Trophoblast cell (in vitro differentiated cells and primary cell): ENCODE results near the gene MARS1.
A peak's percentile ranks its signal among the peaks of the same experiment; 100 is the strongest.

Experiments used
- DNase-seq, 2 donors: peaks; one replicate each; pipeline ENCODE4 v3.0.0-alpha.2; 2016
- H2AFZ ChIP-seq: 2 replicates; pipeline ENCODE4 v1.6.1; 2013; ENCODE audit warnings: low read length, moderate library complexity, mild to moderate bottlenecking; ENCODE audit not compliant: insufficient read depth, poor library complexity
- H2AK5ac ChIP-seq: 2 replicates; pipeline ENCODE4 v1.6.1; 2013; ENCODE audit warnings: mild to moderate bottlenecking, low read length
- H2BK120ac ChIP-seq: 2 replicates; pipeline ENCODE4 v1.6.1; 2013; ENCODE audit warnings: low read length, mild to moderate bottlenecking, moderate library complexity; ENCODE audit not compliant: insufficient read depth, poor library complexity
- H2BK12ac ChIP-seq: 2 replicates; pipeline ENCODE4 v1.6.1; 2013; ENCODE audit warnings: mild to moderate bottlenecking, low read length, moderate library complexity
- H2BK5ac ChIP-seq: 2 replicates; pipeline ENCODE4 v1.6.1; 2013; ENCODE audit warnings: low read length, low read depth, moderate library complexity, mild to moderate bottlenecking; ENCODE audit not compliant: poor library complexity
- H3K14ac ChIP-seq: 2 replicates; pipeline ENCODE4 v1.6.1; 2013; ENCODE audit warnings: mild to moderate bottlenecking, low read length
- H3K18ac ChIP-seq: 2 replicates; pipeline ENCODE4 v1.6.1; 2013; ENCODE audit warnings: mild to moderate bottlenecking, low read length
- H3K23ac ChIP-seq: 2 replicates; pipeline ENCODE4 v1.6.1; 2013; ENCODE audit warnings: low read length
- H3K27ac ChIP-seq: 2 replicates; pipeline ENCODE4 v1.5.1; 2013; ENCODE audit warnings: low read depth, mild to moderate bottlenecking, inconsistent platforms, low read length, moderate library complexity
- H3K27me3 ChIP-seq: 2 replicates; pipeline ENCODE4 v1.6.1; 2013; ENCODE audit warnings: inconsistent platforms, mild to moderate bottlenecking, low read length, moderate library complexity; ENCODE audit not compliant: insufficient read depth
- H3K36me3 ChIP-seq, 2 experiments: 1 replicate in 1 of 2; 2 replicates in 1 of 2; pipeline ENCODE4 v1.6.1; 2013; ENCODE audit warnings: low read length in 2 of 2, mild to moderate bottlenecking in 2 of 2, moderate library complexity in 1 of 2; ENCODE audit not compliant: insufficient read depth in 2 of 2, control insufficient read depth in 1 of 2
- H3K4ac ChIP-seq: 2 replicates; pipeline ENCODE4 v1.6.1; 2013; ENCODE audit warnings: low read depth, mild to moderate bottlenecking, low read length, moderate library complexity
- H3K4me1 ChIP-seq, 2 experiments: 1 replicate in 1 of 2; 2 replicates in 1 of 2; pipeline ENCODE4 v1.6.1; 2013; ENCODE audit warnings: low read length in 2 of 2, mild to moderate bottlenecking in 2 of 2, moderate library complexity in 1 of 2; ENCODE audit not compliant: insufficient read depth in 2 of 2, control insufficient read depth in 1 of 2
- H3K4me2 ChIP-seq: 2 replicates; pipeline ENCODE4 v1.6.1; 2013; ENCODE audit warnings: inconsistent platforms, mild to moderate bottlenecking, low read length, moderate library complexity
- H3K4me3 ChIP-seq: 2 replicates; pipeline ENCODE4 v1.5.1; 2013; ENCODE audit warnings: mild to moderate bottlenecking, low read depth, low read length, inconsistent platforms
- H3K79me1 ChIP-seq: one replicate; pipeline ENCODE4 v1.6.1; 2013; ENCODE audit warnings: low read length
- H3K79me2 ChIP-seq: 2 replicates; pipeline ENCODE4 v1.6.1; 2013; ENCODE audit warnings: low read length, mild to moderate bottlenecking; ENCODE audit not compliant: control insufficient read depth, insufficient read depth, poor library complexity
- H3K9ac ChIP-seq: 2 replicates; pipeline ENCODE4 v1.6.1; 2013; ENCODE audit warnings: mild to moderate bottlenecking, low read length
- H3K9me3 ChIP-seq: 2 replicates; pipeline ENCODE4 v1.6.1; 2013; ENCODE audit warnings: low read depth, mild to moderate bottlenecking, control low read depth, inconsistent platforms, low read length; ENCODE audit not compliant: insufficient read depth
- H4K12ac ChIP-seq: 2 replicates; pipeline ENCODE4 v1.6.1; 2013; ENCODE audit warnings: low read depth, mild to moderate bottlenecking, low read length, moderate library complexity
- H4K8ac ChIP-seq: 2 replicates; pipeline ENCODE4 v1.6.1; 2013; ENCODE audit warnings: low read depth, mild to moderate bottlenecking, low read length, moderate library complexity
- H4K91ac ChIP-seq: one replicate; pipeline ENCODE4 v1.6.1; 2013; ENCODE audit warnings: low read depth, mild to moderate bottlenecking, low read length, moderate library complexity
- WGBS: extraction: QIAGEN DNeasy Blood & Tissue Kit; methylation state at CpG from one replicate; pipeline ENCODE4 v1.1.7; 2013; ENCODE audit warnings: missing lambda C conversion rate; ENCODE audit not compliant: insufficient read length, insufficient coverage; ENCODE audit errors: extremely low coverage; 5-methylcytosine and 5-hydroxymethylcytosine counted together

The MARS1 gene

GRCh38 chr12:57481671-57482070, 6.2 kb upstream of the MARS1 start:
- Histone ChIP-seq H2AK5ac (no peak overlapping the region), H3K79me2 (no peaks in the 10 kb centered on the region), H3K9ac (no peak overlapping the region), H2BK5ac (no peak overlapping the region), H3K14ac (no peak overlapping the region), H3K79me1 (no peaks in the 10 kb centered on the region), H3K4me2 (no peak overlapping the region), H2BK12ac (no peak overlapping the region), H4K91ac (no peak overlapping the region), H3K18ac (no peak overlapping the region), H3K36me3 (no peaks in the 10 kb centered on the region), H3K4ac (no peak overlapping the region), H3K9me3 (no peaks in the 10 kb centered on the region), H2AFZ (no peak overlapping the region), H3K27me3 (peaks cover 1% of the 10 kb centered on the region), H4K12ac (no peak overlapping the region), H2BK120ac (no peak overlapping the region), H4K8ac (no peak overlapping the region), H3K27ac (no peak overlapping the region), H3K4me3 (no peak overlapping the region), H3K23ac (no peak overlapping the region), H3K4me1 (peaks cover 3 to 4% of the 10 kb centered on the region in 2 experiments)
- no CpG with 5 or more reads among the region's 1 CpG for WGBS
- no peak for DNase-seq

DNA sequence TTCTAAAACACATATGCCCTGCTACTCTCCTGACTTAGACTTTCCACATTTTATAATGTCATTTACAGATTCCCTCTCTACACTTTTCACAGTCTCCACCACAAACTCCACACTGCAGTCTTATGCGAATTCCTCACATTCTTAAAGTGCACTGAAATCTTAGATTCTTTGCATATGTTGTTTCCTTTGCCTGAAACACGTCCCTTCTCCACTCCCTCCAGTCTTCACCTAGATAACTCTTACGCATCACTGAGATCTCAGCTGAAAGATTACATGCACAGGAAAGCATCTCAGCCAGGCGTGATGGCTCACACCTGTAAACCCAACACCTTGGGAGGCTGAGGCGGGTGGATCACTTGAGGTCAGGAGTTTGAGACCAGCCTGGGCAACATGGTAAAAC, 4.4 kb upstream of the MARS1 start:
- no peak overlapping the region for H3K18ac ChIP-seq
- H4K91ac ChIP-seq = no peak overlapping the region
- no peak overlapping the region for H2BK5ac ChIP-seq
- H3K23ac ChIP-seq = no peak overlapping the region
- peak; percentile 87 to 94 for DNase-seq
- H3K79me2 ChIP-seq = peaks cover 5% of the 10 kb centered on the region
- H2AFZ ChIP-seq = no peak overlapping the region
- no peaks in the 10 kb centered on the region for H3K27me3 ChIP-seq
- H3K4me1 ChIP-seq = peaks cover 3 to 4% of the 10 kb centered on the region in 2 experiments
- no CpG with 5 or more reads among the region's 5 CpGs for WGBS
- no peaks in the 10 kb centered on the region for H3K9me3 ChIP-seq
- peaks cover 3% of the 10 kb centered on the region for H3K79me1 ChIP-seq
- H2AK5ac ChIP-seq = no peak overlapping the region
- H3K4ac ChIP-seq = no peak overlapping the region
- H3K14ac ChIP-seq = no peak overlapping the region
- no peaks in the 10 kb centered on the region for H3K36me3 ChIP-seq
- no peak overlapping the region for H3K4me3 ChIP-seq
- H3K9ac ChIP-seq = no peak overlapping the region
- no peak overlapping the region for H4K8ac ChIP-seq
- no peak overlapping the region for H4K12ac ChIP-seq
- no peak overlapping the region for H3K4me2 ChIP-seq
- no peak overlapping the region for H2BK12ac ChIP-seq
- H3K27ac ChIP-seq = no peak overlapping the region
- H2BK120ac ChIP-seq = no peak overlapping the region

DNA sequence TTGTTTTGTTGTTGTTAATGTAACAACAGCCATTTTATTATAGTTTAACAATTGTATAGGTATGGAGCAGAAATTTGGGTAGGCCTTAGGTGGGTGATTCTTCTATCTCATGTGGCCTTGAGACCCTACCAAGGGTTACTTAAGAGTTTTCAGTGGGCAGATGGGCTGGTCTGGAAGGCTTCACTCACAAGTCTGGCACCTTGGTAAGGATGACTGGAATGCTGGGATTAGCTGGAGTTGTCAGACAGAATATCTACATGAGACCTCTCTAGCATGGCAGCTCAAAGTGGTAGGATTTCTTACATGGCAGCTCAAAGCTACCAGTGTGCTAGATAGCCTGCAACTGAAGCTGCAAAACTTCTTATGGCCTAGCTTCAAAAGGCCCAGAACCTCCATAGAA, 2.2 kb upstream of the MARS1 start:
- Histone ChIP-seq H3K14ac (no peak overlapping the region), H4K91ac (no peak overlapping the region), H3K79me1 (peaks cover 3% of the 10 kb centered on the region), H3K23ac (no peak overlapping the region), H2AK5ac (no peak overlapping the region), H3K4me2 (no peak overlapping the region), H3K9me3 (no peaks in the 10 kb centered on the region), H2AFZ (no peak overlapping the region), H2BK120ac (no peak overlapping the region), H4K12ac (no peak overlapping the region), H3K27me3 (no peaks in the 10 kb centered on the region), H2BK12ac (no peak overlapping the region), H3K4ac (no peak overlapping the region), H4K8ac (no peak overlapping the region), H3K36me3 (peaks cover 13 to 15% of the 10 kb centered on the region in 2 experiments), H3K4me1 (peaks cover 6 to 12% of the 10 kb centered on the region in 2 experiments), H3K4me3 (no peak overlapping the region), H3K27ac (no peak overlapping the region), H3K18ac (no peak overlapping the region), H2BK5ac (no peak overlapping the region), H3K9ac (no peak overlapping the region), H3K79me2 (peaks cover 8% of the 10 kb centered on the region)
- no peak for DNase-seq

- Histone ChIP-seq H3K79me1 (peaks cover 3% of the 10 kb centered on the region), H2BK12ac (no peak overlapping the region), H3K9me3 (no peaks in the 10 kb centered on the region), H3K9ac (no peak overlapping the region), H3K4me2 (peak overlapping the region; percentile 47), H3K4ac (no peak overlapping the region), H2AFZ (peak overlapping the region; percentile 48), H4K91ac (no peak overlapping the region), H2BK120ac (no peak overlapping the region), H3K4me1 (peaks cover 6 to 12% of the 10 kb centered on the region in 2 experiments), H3K36me3 (peaks cover 16 to 24% of the 10 kb centered on the region in 2 experiments), H2BK5ac (no peak overlapping the region), H3K18ac (no peak overlapping the region), H3K23ac (no peak overlapping the region), H3K14ac (no peak overlapping the region), H3K4me3 (no peak overlapping the region), H4K8ac (peak overlapping the region; percentile 85), H3K79me2 (peaks cover 8% of the 10 kb centered on the region), H3K27ac (no peak overlapping the region), H3K27me3 (no peaks in the 10 kb centered on the region), H2AK5ac (no peak overlapping the region), H4K12ac (peak overlapping the region; percentile 65)
- no peak for DNase-seq
- WGBS = no CpG with 5 or more reads among the region's 27 CpGs
Measured at GRCh38 chr12:57487055-57487596, 742 bp upstream of the MARS1 start.
